Mucosa of descending colon (tissue), 3 donors: ENCODE measurements around the gene HSPA12A. TPM values are rescaled to one million over a fixed set of nuclear protein-coding genes. Genes with fewer than 3 reads are reported as not detected.

Experiments used
- ATAC-seq: fragments of 200-7000 bp; cut with Tn5 transposase; one replicate; pipeline ENCODE4 v1.9.1; 2020; ENCODE audit warnings: mild to moderate bottlenecking, moderate library complexity
- DNase-seq, 3 donors: peaks; one replicate each; pipeline ENCODE4 v3.0.0-alpha.2; 2020
- H3K36me3 ChIP-seq: fragments of 200-600 bp; one replicate; pipeline ENCODE4 v1.8.0; 2021; ENCODE audit warnings: low read depth, mild to moderate bottlenecking
- H3K4me1 ChIP-seq: fragments of 200-600 bp; one replicate; pipeline ENCODE4 v1.8.0; 2021; ENCODE audit warnings: low read depth, mild to moderate bottlenecking
- H3K4me3 ChIP-seq: fragments of 200-600 bp; one replicate; pipeline ENCODE4 v1.8.0; 2021; ENCODE audit warnings: mild to moderate bottlenecking
- H3K9me3 ChIP-seq: fragments of 200-600 bp; one replicate; pipeline ENCODE4 v1.8.0; 2021; ENCODE audit warnings: mild to moderate bottlenecking
- intact Hi-C, 2 donors: fragments of 100-400 bp; cut with DNase I in 1 of 2; cut with micrococcal nuclease in 1 of 2; formaldehyde crosslinking; loops; one replicate each; pipeline versions ENCODE4 v1.11.0 to v1.11.1; 2022; cut with DNase I, micrococcal nuclease
- total RNA-seq, 3 donors: library from RNA; stranded (reverse); fragmentation: NEBNext Ultra II Directional in 2 of 3; extraction: Animal tissue kit (Norgen Biotek cat#: 25700) in 2 of 3; gene quantifications; one replicate each; pipeline versions ENCODE4 v1.2.1 to v1.2.4, GENCODE V29; 2021 to 2023
- TF ChIP-seq, protein P1 (sequence below): fragments of 200-600 bp; IDR thresholded peaks from one replicate; pipeline ENCODE4 v1.8.0; 2022; ENCODE audit warnings: antibody characterized with exemption, mild to moderate bottlenecking
- donor health status: DM: no; HTN: no; CAD: no; lungs with moderate emphysema.
- donor health status: DM: no; HTN: no; CAD: no.
- donor health status: DM: no; HTN: yes; CAD: no.

HSPA12A gene
- total RNA-seq, 3 donors from 2014 or later = 7.7 to 20.6 (median 8.8) TPM

DNA sequence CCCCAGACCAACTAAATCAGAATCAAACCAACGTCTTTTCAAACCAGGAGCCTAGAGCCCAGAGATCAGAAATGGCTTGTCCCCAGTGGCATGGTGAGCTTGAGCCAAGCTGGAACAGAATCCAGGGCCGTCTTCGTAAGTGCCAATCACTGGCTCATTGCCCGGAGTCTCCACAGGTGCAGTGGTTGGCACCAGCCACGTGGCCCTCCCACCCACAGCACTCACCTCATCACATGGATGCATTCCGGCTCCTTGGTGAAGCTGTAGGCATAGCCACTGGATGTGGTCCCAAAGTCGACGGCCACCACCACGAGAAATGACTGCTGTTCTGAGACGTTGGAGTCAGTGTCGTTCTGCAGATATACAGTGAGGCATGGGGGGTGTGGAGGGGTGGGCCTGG is 37.4 kb downstream of the HSPA12A start:
- ATAC-seq = no peak

DNA sequence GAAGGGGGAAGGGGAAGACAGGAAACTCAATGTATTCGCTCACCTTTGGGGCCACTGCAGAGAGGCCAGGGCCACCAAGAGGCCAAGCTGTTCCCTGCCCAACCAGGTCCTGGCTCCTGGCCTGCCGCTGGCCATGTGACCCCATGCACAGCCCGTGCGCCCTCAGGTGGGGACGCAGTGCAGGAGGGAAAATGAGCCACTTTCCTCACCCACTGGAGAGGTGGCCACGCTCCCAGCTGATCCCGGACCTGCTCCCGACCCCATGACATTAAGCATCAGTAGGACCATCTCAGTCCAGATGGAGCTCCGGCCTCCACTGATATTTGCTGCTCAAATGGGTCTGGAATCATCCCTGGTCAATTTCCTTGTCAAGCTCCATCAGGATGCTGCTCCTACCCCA is 40.2 kb downstream of the HSPA12A start:
- Histone ChIP-seq H3K9me3 (no peaks in the 10 kb centered on the region), H3K36me3 (no peaks in the 10 kb centered on the region), H3K4me3 (no peak overlapping the region), H3K4me1 (no peaks in the 10 kb centered on the region)
- DNase-seq (no peak), ATAC-seq (no peak)
- TF ChIP-seq, protein P1, sequence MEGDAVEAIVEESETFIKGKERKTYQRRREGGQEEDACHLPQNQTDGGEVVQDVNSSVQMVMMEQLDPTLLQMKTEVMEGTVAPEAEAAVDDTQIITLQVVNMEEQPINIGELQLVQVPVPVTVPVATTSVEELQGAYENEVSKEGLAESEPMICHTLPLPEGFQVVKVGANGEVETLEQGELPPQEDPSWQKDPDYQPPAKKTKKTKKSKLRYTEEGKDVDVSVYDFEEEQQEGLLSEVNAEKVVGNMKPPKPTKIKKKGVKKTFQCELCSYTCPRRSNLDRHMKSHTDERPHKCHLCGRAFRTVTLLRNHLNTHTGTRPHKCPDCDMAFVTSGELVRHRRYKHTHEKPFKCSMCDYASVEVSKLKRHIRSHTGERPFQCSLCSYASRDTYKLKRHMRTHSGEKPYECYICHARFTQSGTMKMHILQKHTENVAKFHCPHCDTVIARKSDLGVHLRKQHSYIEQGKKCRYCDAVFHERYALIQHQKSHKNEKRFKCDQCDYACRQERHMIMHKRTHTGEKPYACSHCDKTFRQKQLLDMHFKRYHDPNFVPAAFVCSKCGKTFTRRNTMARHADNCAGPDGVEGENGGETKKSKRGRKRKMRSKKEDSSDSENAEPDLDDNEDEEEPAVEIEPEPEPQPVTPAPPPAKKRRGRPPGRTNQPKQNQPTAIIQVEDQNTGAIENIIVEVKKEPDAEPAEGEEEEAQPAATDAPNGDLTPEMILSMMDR = no peak
- intact Hi-C loops = no loop called here

More for the DNA sequence above, 37.4 kb downstream of the HSPA12A start:
- no peaks in the 10 kb centered on the region for H3K36me3 ChIP-seq
- H3K4me1 ChIP-seq = no peaks in the 10 kb centered on the region
- TF ChIP-seq, protein P1 = no peak
- no peak overlapping the region for H3K4me3 ChIP-seq
- no peaks in the 10 kb centered on the region for H3K9me3 ChIP-seq
- intact Hi-C loops = no loop called here
- no peak for DNase-seq

DNA sequence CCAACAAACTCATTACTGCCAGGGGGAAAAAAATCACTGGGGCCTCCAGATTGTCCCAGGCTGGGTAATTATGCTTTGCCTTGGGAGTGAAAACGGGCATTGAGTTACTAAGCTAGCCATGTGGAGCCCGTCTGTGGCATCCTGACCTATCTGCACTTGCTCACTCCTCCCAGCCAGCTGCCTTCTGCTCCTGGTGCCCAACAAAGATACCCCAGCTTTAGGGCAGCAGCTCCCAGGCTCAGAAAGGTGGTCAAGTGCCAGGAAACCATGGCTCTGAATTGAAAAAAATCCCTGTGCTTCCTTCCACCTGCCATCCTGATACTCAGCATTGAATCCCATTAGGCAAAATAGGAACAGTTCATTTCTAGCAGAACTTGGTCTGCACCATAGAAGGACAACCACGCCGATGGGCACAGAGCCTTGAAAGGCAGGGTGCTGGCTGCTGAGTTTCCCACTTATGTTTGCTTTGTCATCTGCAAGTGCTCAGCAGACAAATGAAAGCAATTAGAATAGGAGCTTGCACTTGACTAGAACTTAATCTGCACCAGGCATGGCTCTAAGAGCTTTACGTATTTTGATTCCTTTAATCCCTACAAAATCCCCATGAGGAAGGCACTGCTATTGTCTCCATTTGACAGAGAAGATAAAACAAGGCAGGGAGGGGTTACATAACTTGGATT is 42.8 kb downstream of the HSPA12A start:
- no peaks in the 10 kb centered on the region for H3K9me3 ChIP-seq
- intact Hi-C loops = no loop called here
- H3K4me3 ChIP-seq = no peak overlapping the region
- no peak for DNase-seq
- H3K4me1 ChIP-seq = no peaks in the 10 kb centered on the region
- TF ChIP-seq, protein P1 = no peak
- no peak for ATAC-seq
- H3K36me3 ChIP-seq = no peaks in the 10 kb centered on the region

DNA sequence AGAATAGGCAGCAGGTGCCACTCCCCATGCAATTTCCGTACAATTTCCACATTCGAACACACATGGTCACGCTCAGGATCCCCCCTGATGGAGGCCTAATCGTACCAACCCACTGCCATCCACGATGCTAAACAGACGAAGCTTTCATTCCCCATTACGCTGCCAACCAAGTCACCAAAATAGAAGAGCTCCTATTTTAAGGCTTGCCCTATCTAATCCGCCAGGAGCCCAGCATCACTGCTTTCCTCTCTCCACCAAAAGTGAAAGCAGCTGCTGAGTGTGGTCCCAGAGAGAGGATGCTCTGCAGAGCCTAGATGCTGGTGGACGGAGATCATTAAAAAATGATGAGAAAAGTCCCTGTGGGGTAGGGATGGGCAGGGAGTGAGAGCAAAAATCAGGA is 43.3 kb downstream of the HSPA12A start:
- intact Hi-C loops = no loop called here
- ATAC-seq (no peak), DNase-seq (no peak)
- H3K4me3 ChIP-seq = no peak overlapping the region
- no peaks in the 10 kb centered on the region for H3K9me3 ChIP-seq
- no peaks in the 10 kb centered on the region for H3K36me3 ChIP-seq
- TF ChIP-seq, protein P1 = no peak
- no peaks in the 10 kb centered on the region for H3K4me1 ChIP-seq

DNA sequence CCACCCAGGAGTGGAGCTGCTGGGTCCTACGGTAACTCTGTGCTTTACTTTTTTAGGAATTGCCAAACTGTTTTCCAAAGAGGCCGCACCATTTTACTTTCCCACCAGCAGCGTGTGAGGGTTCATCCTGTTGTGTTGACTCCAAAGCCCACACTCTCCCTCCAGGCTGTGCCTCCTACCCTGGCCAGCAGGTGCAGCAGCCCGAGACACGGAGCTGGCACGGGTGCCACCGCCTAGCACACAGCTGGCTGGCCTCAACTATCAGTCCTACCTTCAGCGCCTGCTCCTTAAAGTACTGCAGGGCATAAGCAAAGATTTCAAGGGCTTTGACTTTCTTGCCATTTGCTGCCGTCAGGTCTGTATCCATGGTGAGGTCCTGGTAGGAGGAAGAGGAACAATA is 44.0 kb downstream of the HSPA12A start:
- H3K4me1 ChIP-seq = no peaks in the 10 kb centered on the region
- H3K4me3 ChIP-seq = no peak overlapping the region
- intact Hi-C loops = no loop called here
- ATAC-seq (no peak), DNase-seq (no peak)
- no peaks in the 10 kb centered on the region for H3K9me3 ChIP-seq
- TF ChIP-seq, protein P1 = no peak
- H3K36me3 ChIP-seq = no peaks in the 10 kb centered on the region

DNA sequence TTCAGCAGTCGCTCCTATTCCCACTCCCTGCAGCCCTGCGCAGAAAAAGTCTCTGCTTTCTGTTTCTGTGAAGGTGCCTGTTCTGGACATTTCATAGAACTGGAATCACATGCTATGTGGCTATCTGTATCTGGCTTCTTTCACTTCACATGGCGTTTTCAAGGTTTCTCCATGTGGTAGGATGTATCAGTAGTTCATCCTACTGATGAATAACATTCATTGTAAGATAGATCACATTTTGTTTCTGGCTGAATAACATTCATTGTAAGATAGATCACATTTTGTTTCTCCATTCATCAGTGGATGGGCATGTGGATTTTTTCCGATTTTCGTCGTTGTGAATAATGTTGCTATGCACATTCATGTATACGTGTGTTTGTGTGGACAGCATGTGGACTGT is 44.5 kb downstream of the HSPA12A start:
- intact Hi-C loops = no loop called here
- TF ChIP-seq, protein P1 = no peak
- Histone ChIP-seq H3K4me3 (no peak overlapping the region), H3K36me3 (no peaks in the 10 kb centered on the region), H3K9me3 (no peaks in the 10 kb centered on the region), H3K4me1 (no peaks in the 10 kb centered on the region)
- DNase-seq (no peak), ATAC-seq (no peak)
